HepG2 (cell line): ENCODE measurements around the gene CRAT. TPM values are rescaled to one million over a fixed set of nuclear protein-coding genes. Genes with fewer than 3 reads are reported as not detected.
A peak's percentile ranks its signal among the peaks of the same experiment; 100 is the strongest.

Experiments used
- AHR ChIP-seq: IDR thresholded peaks from 2 replicates; pipeline ENCODE4 v1.6.1; 2018; ENCODE audit warnings: missing genetic modification reagents, missing compliant biosample characterization
- BCL3 ChIP-seq: sonication (generic); formaldehyde crosslinking; IDR thresholded peaks from 2 replicates; pipeline ENCODE4 v1.5.1; 2020; ENCODE audit warnings: mild to moderate bottlenecking, missing genetic modification reagents, moderate library complexity
- EHMT2 ChIP-seq: fragments of 200-600 bp; sonication (generic); IDR thresholded peaks from 2 replicates; pipeline ENCODE4 v1.7.0; 2017; ENCODE audit warnings: antibody characterized with exemption, low read depth, low read length, borderline replicate concordance
- JUNB ChIP-seq: sonication (generic); formaldehyde crosslinking; IDR thresholded peaks from 2 replicates; pipeline ENCODE4 v1.8.0; 2022; ENCODE audit warnings: missing genetic modification reagents, mild to moderate bottlenecking, borderline replicate concordance
- MBNL3 ChIP-seq: fragments of 250-450 bp; sonication (Bioruptor Pico); conservative IDR thresholded peaks from 2 replicates; pipeline ENCODE4 v1.8.0; 2022; ENCODE audit warnings: mild to moderate bottlenecking, inconsistent platforms
- MYPOP ChIP-seq: sonication (generic); formaldehyde crosslinking; IDR thresholded peaks from 2 replicates; pipeline ENCODE4 v1.8.1; 2023; ENCODE audit warnings: mild to moderate bottlenecking, moderate library complexity, missing genetic modification reagents
- NONO ChIP-seq, 2 experiments: fragments of 450-650 bp in 1 of 2; sonication (generic) in 1 of 2; formaldehyde crosslinking in 1 of 2; IDR thresholded peaks in 1 of 2; conservative IDR thresholded peaks in 1 of 2; 2 replicates each; pipeline versions ENCODE4 v1.6.1 to v1.8.0; 2017 to 2022; ENCODE audit warnings: mild to moderate bottlenecking in 1 of 2, missing genetic modification reagents in 1 of 2, moderate library complexity in 1 of 2
- NR3C1 ChIP-seq: sonication (generic); formaldehyde crosslinking; IDR thresholded peaks from 2 replicates; pipeline ENCODE4 v1.4.0; 2020; ENCODE audit warnings: missing genetic modification reagents
- PCBP1 ChIP-seq: fragments of 200-400 bp; formaldehyde crosslinking; IDR thresholded peaks from 2 replicates; pipeline ENCODE4 v1.6.1; 2017; ENCODE audit warnings: mild to moderate bottlenecking, low read depth, low read length, borderline replicate concordance
- PCBP2 ChIP-seq: fragments of 200-400 bp; formaldehyde crosslinking; optimal IDR thresholded peaks from 2 replicates; pipeline ENCODE3; 2018; ENCODE audit warnings: low read length, low read depth; ENCODE audit not compliant: poor library complexity, severe bottlenecking
- PHF5A ChIP-seq: IDR thresholded peaks from one replicate; pipeline ENCODE4 v1.6.1; 2018; ENCODE audit warnings: low read depth, missing genetic modification reagents; ENCODE audit not compliant: unreplicated experiment
- SRSF4 ChIP-seq: fragments of 200-400 bp; formaldehyde crosslinking; IDR thresholded peaks from one replicate; pipeline ENCODE4 v1.6.1; 2018; ENCODE audit warnings: mild to moderate bottlenecking, low read depth, low read length, moderate library complexity; ENCODE audit not compliant: poor library complexity, severe bottlenecking
- TARDBP ChIP-seq: sonication (generic); formaldehyde crosslinking; IDR thresholded peaks from 2 replicates; pipeline ENCODE4 v1.8.0; 2022; ENCODE audit warnings: mild to moderate bottlenecking, missing genetic modification reagents
- ZBTB1 ChIP-seq: sonication (generic); formaldehyde crosslinking; IDR thresholded peaks from 2 replicates; pipeline ENCODE4 v1.4.0; 2020; ENCODE audit warnings: missing genetic modification reagents, borderline replicate concordance
- ZBTB39 ChIP-seq: sonication (generic); formaldehyde crosslinking; IDR thresholded peaks from 2 replicates; pipeline ENCODE4 v1.5.0; 2020; ENCODE audit warnings: missing genetic modification reagents
- ZFP41 ChIP-seq: sonication (generic); formaldehyde crosslinking; IDR thresholded peaks from 2 replicates; pipeline ENCODE4 v1.4.0; 2020; ENCODE audit warnings: mild to moderate bottlenecking, missing genetic modification reagents, borderline replicate concordance
- ZNF614 ChIP-seq: IDR thresholded peaks from 2 replicates; pipeline ENCODE4 v1.6.1; 2018; ENCODE audit warnings: missing biosample characterization, missing genetic modification reagents, inconsistent platforms, borderline replicate concordance
- ZNF652 ChIP-seq: IDR thresholded peaks from 2 replicates; pipeline ENCODE4 v1.6.1; 2016; ENCODE audit warnings: low read depth, borderline replicate concordance
- ZNF83 ChIP-seq: sonication (generic); formaldehyde crosslinking; IDR thresholded peaks from 2 replicates; pipeline ENCODE4 v1.4.0; 2020; ENCODE audit warnings: missing genetic modification reagents, mild to moderate bottlenecking, borderline replicate concordance
- ZSCAN12 ChIP-seq: sonication (generic); formaldehyde crosslinking; IDR thresholded peaks from 2 replicates; pipeline ENCODE4 v1.9.0; 2021; ENCODE audit warnings: mild to moderate bottlenecking, missing genetic modification reagents
- ZSCAN29 ChIP-seq: sonication (generic); formaldehyde crosslinking; conservative IDR thresholded peaks from 2 replicates; pipeline ENCODE4 v1.4.0; 2020; ENCODE audit warnings: mild to moderate bottlenecking, missing genetic modification reagents
- polyA plus RNA-seq, 8 experiments: library from polyadenylated mRNA; depleted of rRNA in 3 of 8; stranded (reverse) in 7 of 8; unstranded in 1 of 8; fragments of >200 nt; fragmentation: Illumina TruSeq in 4 of 8; extraction: Trizol in 4 of 8; gene quantifications; 2 replicates each; pipeline versions ENCODE4 v1.2.1 to v1.2.3, GENCODE V29; 2011 to 2016; ENCODE audit warnings: low read depth in 4 of 8, missing spikeins in 1 of 8, mixed read lengths in 1 of 8; ENCODE audit not compliant: insufficient read depth in 1 of 8
- total RNA-seq, 5 experiments: library from RNA; depleted of rRNA; stranded (reverse); fragments of >200 nt; fragmentation: Illumina TruSeq; extraction: Trizol; gene quantifications; 2 replicates each; pipeline ENCODE4 v1.2.3, GENCODE V29; 2016; ENCODE audit warnings: low read depth in 1 of 5
- TF ChIP-seq, protein P1 (sequence below): sonication (generic); formaldehyde crosslinking; IDR thresholded peaks from 2 replicates; pipeline ENCODE4 v1.5.0; 2020; ENCODE audit warnings: mild to moderate bottlenecking, missing genetic modification reagents, moderate library complexity

CRAT gene
- total and polyA plus RNA-seq, 2 of the 13 experiments (the other 11 are each of a cell fraction or from before 2014, with no cell fraction given), result 26.1 to 26.6 TPM

GRCh38 chr9:129110740-129111527 lies at the start of gene CRAT, which contains the start of gene PTPA (continued):
- TF ChIP-seq ZBTB39 (CRISPR knock-in tag) (no peak), TARDBP (no peak), MBNL3 (no peak), ZNF83 (CRISPR knock-in tag) (peak; percentile 22; the same call in 1 of the 2 replicates), PCBP2 (no peak), ZNF652 (CRISPR knock-in tag) (no peak), ZNF614 (CRISPR knock-in tag) (no peak), JUNB (CRISPR knock-in tag) (no peak), PCBP1 (no peak), AHR (CRISPR knock-in tag) (no peak; the same call in 1 of the 2 replicates), ZSCAN12 (CRISPR knock-in tag) (peak; percentile 27; the same call in 1 of the 2 replicates), SRSF4 (no peak), BCL3 (CRISPR knock-in tag) (peak; percentile 9; the same call in 1 of the 2 replicates), EHMT2 (no peak), NR3C1 (CRISPR knock-in tag) (no peak), ZSCAN29 (CRISPR knock-in tag) (no peak), NONO (IDR thresholded peaks at IDR 0.05) (no peak), NONO (CRISPR knock-in tag; conservative IDR thresholded peaks at IDR 0.05) (0 out of 2 replicates have a peak, but pooled peaks have one; percentile 45), ZFP41 (CRISPR knock-in tag) (no peak), ZBTB1 (no peak), PHF5A (CRISPR knock-in tag) (no peak), MYPOP (CRISPR knock-in tag) (peak; percentile 79; the same call in 1 of the 2 replicates)
- TF ChIP-seq, protein P1, sequence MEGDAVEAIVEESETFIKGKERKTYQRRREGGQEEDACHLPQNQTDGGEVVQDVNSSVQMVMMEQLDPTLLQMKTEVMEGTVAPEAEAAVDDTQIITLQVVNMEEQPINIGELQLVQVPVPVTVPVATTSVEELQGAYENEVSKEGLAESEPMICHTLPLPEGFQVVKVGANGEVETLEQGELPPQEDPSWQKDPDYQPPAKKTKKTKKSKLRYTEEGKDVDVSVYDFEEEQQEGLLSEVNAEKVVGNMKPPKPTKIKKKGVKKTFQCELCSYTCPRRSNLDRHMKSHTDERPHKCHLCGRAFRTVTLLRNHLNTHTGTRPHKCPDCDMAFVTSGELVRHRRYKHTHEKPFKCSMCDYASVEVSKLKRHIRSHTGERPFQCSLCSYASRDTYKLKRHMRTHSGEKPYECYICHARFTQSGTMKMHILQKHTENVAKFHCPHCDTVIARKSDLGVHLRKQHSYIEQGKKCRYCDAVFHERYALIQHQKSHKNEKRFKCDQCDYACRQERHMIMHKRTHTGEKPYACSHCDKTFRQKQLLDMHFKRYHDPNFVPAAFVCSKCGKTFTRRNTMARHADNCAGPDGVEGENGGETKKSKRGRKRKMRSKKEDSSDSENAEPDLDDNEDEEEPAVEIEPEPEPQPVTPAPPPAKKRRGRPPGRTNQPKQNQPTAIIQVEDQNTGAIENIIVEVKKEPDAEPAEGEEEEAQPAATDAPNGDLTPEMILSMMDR (CRISPR knock-in tag), result no peak
